OCI-LY7 (cell line): ENCODE measurements around the gene ZNF44. TPM values are rescaled to one million over a fixed set of nuclear protein-coding genes. Genes with fewer than 3 reads are reported as not detected.

Experiments
- BruUV-seq: library from RNA; stranded (reverse); fragments of 400-500 nt; replicated peaks from 2 replicates; lab custom pipeline; 2021; lab: Mats Ljungman, UMichigan
- CTCF ChIA-PET: fragments of 300-600 bp; sonication (Branson Sonifier 250); formaldehyde crosslinking; loops from one replicate; lab custom pipeline; 2022; ENCODE audit warnings: antibody characterized with exemption; ENCODE audit not compliant: unreplicated experiment; lab: Charles Lee
- POLR2A ChIA-PET: fragments of 300-600 bp; sonication (Branson Sonifier 250); formaldehyde crosslinking; loops from one replicate; lab custom pipeline; 2022; ENCODE audit warnings: antibody characterized with exemption; lab: Charles Lee
- DNase-seq: peaks from one replicate; pipeline ENCODE4 v3.0.0-alpha.2; 2015; ENCODE audit warnings: low spot score
- H2AFZ ChIP-seq: fragments of 200-600 bp; sonication (generic), shearing (Covaris generic); 2 replicates; pipeline ENCODE4 v1.6.1; 2014; ENCODE audit warnings: mild to moderate bottlenecking, antibody characterized with exemption, low read length, moderate library complexity
- H3K27ac ChIP-seq: fragments of 200-600 bp; sonication (generic); 2 replicates; pipeline ENCODE4 v1.5.1; 2014; ENCODE audit warnings: mixed run types, low read depth, mild to moderate bottlenecking, moderate library complexity, low read length, inconsistent platforms; ENCODE audit not compliant: poor library complexity, severe bottlenecking
- H3K36me3 ChIP-seq: fragments of 200-600 bp; sonication (generic); 2 replicates; pipeline ENCODE4 v1.6.1; 2014; ENCODE audit warnings: mild to moderate bottlenecking, antibody characterized with exemption, low read length, moderate library complexity, mixed read lengths; ENCODE audit not compliant: insufficient read depth
- H3K4me1 ChIP-seq: fragments of 200-600 bp; sonication (generic); 2 replicates; pipeline ENCODE4 v1.5.1; 2014; ENCODE audit warnings: mild to moderate bottlenecking, low read length; ENCODE audit not compliant: insufficient read depth, poor library complexity, severe bottlenecking
- H3K4me2 ChIP-seq: fragments of 200-600 bp; sonication (generic); 2 replicates; pipeline ENCODE4 v1.6.1; 2014; ENCODE audit warnings: mild to moderate bottlenecking, low read length
- H3K4me3 ChIP-seq: fragments of 200-600 bp; sonication (generic); 2 replicates; pipeline ENCODE4 v1.5.1; 2014; ENCODE audit warnings: mild to moderate bottlenecking, low read depth, low read length; ENCODE audit not compliant: poor library complexity, severe bottlenecking
- H3K79me2 ChIP-seq: fragments of 200-600 bp; sonication (generic); 2 replicates; pipeline ENCODE4 v1.6.1; 2016; ENCODE audit warnings: low read depth, mild to moderate bottlenecking, low read length, moderate library complexity, mixed read lengths; ENCODE audit not compliant: insufficient read depth
- H3K9me2 ChIP-seq: fragments of 200-600 bp; sonication (generic); 2 replicates; pipeline ENCODE4 v1.6.1; 2016; ENCODE audit warnings: mild to moderate bottlenecking, low read length, mixed read lengths; ENCODE audit not compliant: insufficient read depth
- H3K9me3 ChIP-seq: fragments of 200-600 bp; sonication (generic); 2 replicates; pipeline ENCODE4 v1.6.1; 2014; ENCODE audit warnings: mild to moderate bottlenecking, mixed run types, low read length, mixed read lengths
- H4K20me1 ChIP-seq: fragments of 200-600 bp; sonication (generic); 2 replicates; pipeline ENCODE4 v1.6.1; 2014; ENCODE audit warnings: mild to moderate bottlenecking, antibody characterized with exemption, low read length, moderate library complexity, mixed read lengths; ENCODE audit not compliant: insufficient read depth
- CTCF ChIP-seq: fragments of 200-600 bp; sonication (generic); conservative IDR thresholded peaks from 2 replicates; pipeline ENCODE4 v1.5.1; 2014; ENCODE audit warnings: mild to moderate bottlenecking, antibody characterized with exemption, low read length, moderate library complexity, mixed read lengths
- EZH2phosphoT487 ChIP-seq: fragments of 200-600 bp; sonication (generic); IDR thresholded peaks from 2 replicates; pipeline ENCODE4 v1.6.1; 2018; ENCODE audit warnings: low read depth, borderline replicate concordance, mild to moderate bottlenecking, mixed run types, antibody characterized with exemption, low read length, moderate library complexity, mixed read lengths
- intact Hi-C: fragments of 100-400 bp; cut with micrococcal nuclease; formaldehyde crosslinking; loops from one replicate; pipeline ENCODE4 v1.10.0; 2022; ENCODE audit not compliant: unreplicated experiment
- total RNA-seq, 2 experiments: library from RNA; depleted of rRNA in 1 of 2; stranded (reverse); fragments of >200 nt in 1 of 2; shearing (Covaris generic) in 1 of 2; gene quantifications; 2 replicates each; pipeline ENCODE4 v1.2.3, GENCODE V29; 2014 to 2022

The ZNF44 gene
- total RNA-seq, 2 experiments from 2014 or later = 4.1 to 10.6 TPM

- no peaks in the 10 kb centered on the region for H3K9me3 ChIP-seq
- H3K9me2 ChIP-seq = no peaks in the 10 kb centered on the region
- H3K4me1 ChIP-seq = peaks cover under 1% of the 10 kb centered on the region
- H2AFZ ChIP-seq = no peak overlapping the region
- peaks cover 7% of the 10 kb centered on the region; the same call in 1 of the 2 replicates for H3K79me2 ChIP-seq
- H4K20me1 ChIP-seq = no peaks in the 10 kb centered on the region
- intact Hi-C loops = no loop called here
- ChIA-PET POLR2A (no interaction called here), CTCF (no interaction called here)
- peaks cover 4% of the 10 kb centered on the region for H3K36me3 ChIP-seq
- DNase-seq = no peak
- TF ChIP-seq EZH2phosphoT487 = no peak
- TF ChIP-seq CTCF = no peak
- no peak overlapping the region for H3K4me3 ChIP-seq
- no peak overlapping the region for H3K4me2 ChIP-seq
- no peak overlapping the region for H3K27ac ChIP-seq
- BruUV-seq = no TSS peak
Observed at GRCh38 chr19:12287958-12288500, 6.7 kb downstream of the ZNF44 start.

- Histone ChIP-seq H3K9me3 (peaks cover 7% of the 10 kb centered on the region; the same call in 1 of the 2 replicates), H2AFZ (no peak overlapping the region), H3K4me1 (no peaks in the 10 kb centered on the region), H3K27ac (no peak overlapping the region), H4K20me1 (no peaks in the 10 kb centered on the region), H3K36me3 (peaks cover 4% of the 10 kb centered on the region), H3K9me2 (no peaks in the 10 kb centered on the region), H3K79me2 (peaks cover 14% of the 10 kb centered on the region; the same call in 1 of the 2 replicates), H3K4me2 (no peak overlapping the region), H3K4me3 (no peak overlapping the region)
- ChIA-PET POLR2A (no interaction called here), CTCF (no interaction called here)
- no TSS peak for BruUV-seq
- intact Hi-C loops = no loop called here
- DNase-seq = no peak
- TF ChIP-seq CTCF (no peak), EZH2phosphoT487 (no peak)
Observed at GRCh38 chr19:12284631-12285030, 10.1 kb downstream of the ZNF44 start.

DNA sequence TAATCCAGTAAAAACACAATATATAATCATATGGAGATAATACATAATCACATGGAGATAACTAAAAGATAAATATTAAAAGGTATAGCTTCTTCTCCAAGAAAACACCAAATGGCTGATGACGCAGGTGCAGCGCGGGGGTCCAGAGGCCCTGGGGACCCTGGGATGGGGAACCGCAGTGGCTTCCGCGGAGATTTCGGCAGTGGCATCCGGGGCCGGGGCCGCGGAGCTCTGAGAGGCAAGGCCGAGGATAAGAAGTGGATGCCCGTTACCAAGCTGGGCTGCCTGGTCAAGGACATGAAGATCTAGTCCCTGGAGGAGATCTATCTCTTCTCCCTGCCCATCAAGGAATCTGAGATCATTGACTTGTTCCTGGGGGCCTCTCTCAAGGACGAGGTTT is 10.5 kb downstream of the ZNF44 start:
- no peak for DNase-seq
- Histone ChIP-seq H3K36me3 (peaks cover 4% of the 10 kb centered on the region), H3K4me2 (no peak overlapping the region), H3K4me1 (no peaks in the 10 kb centered on the region), H4K20me1 (no peaks in the 10 kb centered on the region), H3K79me2 (peaks cover 14% of the 10 kb centered on the region; the same call in 1 of the 2 replicates), H3K9me2 (no peaks in the 10 kb centered on the region), H2AFZ (no peak overlapping the region), H3K27ac (no peak overlapping the region), H3K9me3 (peaks cover 10% of the 10 kb centered on the region; the same call in 1 of the 2 replicates), H3K4me3 (no peak overlapping the region)
- ChIA-PET CTCF (no interaction called here), POLR2A (interaction anchor here (0.7 kb wide), 1 partner anchor 1405 kb away, joined by 3 read pairs; no protein-coding TSS in a partner anchor)
- BruUV-seq = no TSS peak
- intact Hi-C loops = no loop called here
- TF ChIP-seq CTCF (no peak), EZH2phosphoT487 (no peak)
